ENCODE data around the gene BTBD19.
"Not testable (repeated sequence)": the region's sequence is repeated elsewhere in the genome, so short reads cannot be mapped to it uniquely, and the experiment has no call there.

GRCh38 chr1:44838294-44838693 is 30.0 kb downstream of the BTBD19 start:
- TF ChIP-seq CTCF, POLR2A, POLR2AphosphoS5, EP300 (IDR thresholded peaks at IDR 0.05): not testable (repeated sequence)
